Prostate gland (tissue), 2 donors: Measurements from ENCODE around the gene ITPR1. TPM values are rescaled to one million over a fixed set of nuclear protein-coding genes. Genes with fewer than 3 reads are reported as not detected.

ENCODE experiments used
- DNase-seq: peaks from one replicate; pipeline ENCODE4 v3.0.0-alpha.2; 2019; ENCODE audit warnings: low spot score
- H3K27ac ChIP-seq, 2 donors: fragments of 200-600 bp; sonication (generic); 2 replicates each; pipeline ENCODE4 v1.5.1; 2017 to 2019
- H3K27me3 ChIP-seq: fragments of 200-600 bp; sonication (generic); replicated peaks from 2 replicates; pipeline ENCODE4 v1.5.1; 2019; ENCODE audit not compliant: insufficient read depth
- H3K36me3 ChIP-seq, 2 donors: fragments of 200-600 bp; sonication (generic); 1 replicate in 1 of 2; 2 replicates in 1 of 2; pipeline versions ENCODE4 v1.5.1 to v1.8.1; 2017 to 2019
- H3K4me1 ChIP-seq: fragments of 200-600 bp; sonication (generic); replicated peaks from 2 replicates; pipeline ENCODE4 v1.5.1; 2019
- H3K4me3 ChIP-seq, 2 donors: fragments of 200-600 bp; sonication (generic); 2 replicates each; pipeline ENCODE4 v1.5.1; 2017 to 2019
- H3K9me3 ChIP-seq: fragments of 200-600 bp; sonication (generic); 2 replicates; pipeline ENCODE4 v1.5.1; 2017
- POLR2A ChIP-seq: fragments of 450-650 bp; IDR thresholded peaks from one replicate; pipeline ENCODE4 v1.6.1; 2016; ENCODE audit warnings: antibody characterized with exemption, mild to moderate bottlenecking
- POLR2AphosphoS5 ChIP-seq: sonication (generic); formaldehyde crosslinking; IDR thresholded peaks from one replicate; pipeline ENCODE4 v1.6.1; 2017; ENCODE audit warnings: antibody characterized with exemption
- WGBS: methylation state at CpG from one replicate; pipeline ENCODE4 v1.1.5; 2018; 5-methylcytosine and 5-hydroxymethylcytosine counted together
- intact Hi-C: fragments of 100-400 bp; cut with DNase I; formaldehyde crosslinking; loops from one replicate; pipeline ENCODE4 v1.14.2; 2022
- total RNA-seq, 2 donors: library from RNA; depleted of rRNA; stranded (reverse); fragments of >200 nt; gene quantifications; one replicate each; pipeline ENCODE4 v1.1.0, GENCODE V29; 2016
- TF ChIP-seq, protein P1 (sequence below), 4 experiments: fragments of 200-600 bp in 2 of 4; fragments of 450-650 bp in 2 of 4; sonication (generic) in 2 of 4; IDR thresholded peaks; 1 replicate in 3 of 4; 2 replicates in 1 of 4; pipeline ENCODE4 v1.5.1; 2016 to 2019; ENCODE audit warnings: antibody characterized with exemption in 4 of 4, mild to moderate bottlenecking in 2 of 4, moderate library complexity in 2 of 4

The ITPR1 gene
- total RNA-seq, 2 donors from 2014 or later = 80.0 to 126 TPM

DNA sequence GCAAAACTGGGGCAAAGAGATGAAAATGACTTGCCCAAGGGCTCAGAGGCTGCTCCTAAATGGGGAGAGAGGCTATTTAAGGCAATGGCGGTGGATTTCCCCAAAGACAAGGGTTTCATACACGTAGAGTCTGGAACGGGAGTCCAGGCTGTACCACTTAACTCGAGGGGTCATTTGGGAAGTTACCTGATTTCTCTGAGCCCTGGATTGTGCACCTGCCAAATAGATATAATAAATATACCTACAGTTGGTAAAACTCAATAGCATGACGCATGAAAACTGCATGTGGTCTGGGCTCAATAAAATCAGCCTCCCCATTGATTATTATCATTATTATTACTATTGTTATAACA lies 1.3 kb upstream of the ITPR1 start:
- H3K4me3 ChIP-seq = peak overlapping the region; percentile 71 to 72
- TF ChIP-seq POLR2A = no peak
- TF ChIP-seq, protein P1, sequence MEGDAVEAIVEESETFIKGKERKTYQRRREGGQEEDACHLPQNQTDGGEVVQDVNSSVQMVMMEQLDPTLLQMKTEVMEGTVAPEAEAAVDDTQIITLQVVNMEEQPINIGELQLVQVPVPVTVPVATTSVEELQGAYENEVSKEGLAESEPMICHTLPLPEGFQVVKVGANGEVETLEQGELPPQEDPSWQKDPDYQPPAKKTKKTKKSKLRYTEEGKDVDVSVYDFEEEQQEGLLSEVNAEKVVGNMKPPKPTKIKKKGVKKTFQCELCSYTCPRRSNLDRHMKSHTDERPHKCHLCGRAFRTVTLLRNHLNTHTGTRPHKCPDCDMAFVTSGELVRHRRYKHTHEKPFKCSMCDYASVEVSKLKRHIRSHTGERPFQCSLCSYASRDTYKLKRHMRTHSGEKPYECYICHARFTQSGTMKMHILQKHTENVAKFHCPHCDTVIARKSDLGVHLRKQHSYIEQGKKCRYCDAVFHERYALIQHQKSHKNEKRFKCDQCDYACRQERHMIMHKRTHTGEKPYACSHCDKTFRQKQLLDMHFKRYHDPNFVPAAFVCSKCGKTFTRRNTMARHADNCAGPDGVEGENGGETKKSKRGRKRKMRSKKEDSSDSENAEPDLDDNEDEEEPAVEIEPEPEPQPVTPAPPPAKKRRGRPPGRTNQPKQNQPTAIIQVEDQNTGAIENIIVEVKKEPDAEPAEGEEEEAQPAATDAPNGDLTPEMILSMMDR (IDR thresholded peaks at IDR 0.05) = no peak
- no peak for TF ChIP-seq POLR2AphosphoS5
- no peak for DNase-seq
- H3K27me3 ChIP-seq = no peaks in the 10 kb centered on the region
- H3K4me1 ChIP-seq = no peaks in the 10 kb centered on the region
- H3K27ac ChIP-seq = peak overlapping the region; percentile 88 to 91
- intact Hi-C loops = loop anchor here (5.0 kb wide), 3 partner anchors 140 to 185 kb away; no protein-coding TSS in a partner anchor
- no peaks in the 10 kb centered on the region for H3K36me3 ChIP-seq
- H3K9me3 ChIP-seq = no peaks in the 10 kb centered on the region
- WGBS = 20% methylated on average over 5 of the region's 5 CpGs

DNA sequence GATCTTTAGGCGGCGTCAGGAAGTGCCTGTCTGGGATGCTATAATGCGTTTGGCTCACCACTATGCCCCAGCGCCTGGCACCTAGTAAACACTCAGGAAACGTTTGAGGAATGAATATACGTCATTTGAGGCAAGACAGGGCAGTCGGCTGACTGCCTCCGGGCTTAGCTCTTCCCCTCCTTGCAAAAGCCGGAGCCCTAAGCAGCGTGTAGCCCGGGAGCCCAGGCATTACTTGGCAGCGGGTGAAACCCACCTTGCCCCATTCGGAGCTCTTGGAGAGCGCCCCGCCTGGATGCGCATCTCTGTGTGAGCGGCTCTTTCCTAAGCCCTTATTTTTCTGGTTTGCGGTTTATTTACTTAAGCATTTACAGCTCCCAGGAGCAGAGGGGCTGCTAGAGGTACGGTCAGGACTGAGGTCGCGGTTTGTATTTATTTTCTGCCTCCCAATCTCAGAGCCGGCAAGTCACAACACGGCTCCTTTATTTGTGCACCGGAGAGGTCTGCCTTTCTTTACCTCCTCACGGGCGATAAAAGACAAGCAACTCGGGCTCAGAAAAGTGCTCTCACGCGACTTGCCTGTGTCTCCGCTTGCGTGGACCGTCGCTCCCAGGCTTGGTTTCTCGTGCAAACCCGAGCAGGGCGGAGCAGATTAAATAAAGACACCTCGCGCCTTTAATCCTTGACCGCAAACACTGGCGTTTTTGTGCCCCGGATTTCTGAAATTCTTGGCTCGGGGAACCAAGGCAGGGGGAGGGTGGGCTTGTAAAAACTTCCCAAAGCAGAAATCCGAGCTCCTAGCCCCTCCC lies 737 bp upstream of the ITPR1 start:
- H3K9me3 ChIP-seq = no peaks in the 10 kb centered on the region
- no peaks in the 10 kb centered on the region for H3K27me3 ChIP-seq
- no peaks in the 10 kb centered on the region for H3K36me3 ChIP-seq
- intact Hi-C loops = loop anchor here (5.0 kb wide), 3 partner anchors 140 to 185 kb away; no protein-coding TSS in a partner anchor
- peak; percentile 65 for DNase-seq
- WGBS = under 1% methylated on average over 43 of the region's 43 CpGs
- H3K27ac ChIP-seq = peak overlapping the region; percentile 88 to 91
- H3K4me3 ChIP-seq = peak overlapping the region; percentile 71 to 72
- TF ChIP-seq POLR2AphosphoS5 (peak; percentile 45), POLR2A (peak; percentile 12)
- TF ChIP-seq, protein P1 (IDR thresholded peaks at IDR 0.05) = no peak
- H3K4me1 ChIP-seq = no peaks in the 10 kb centered on the region

DNA sequence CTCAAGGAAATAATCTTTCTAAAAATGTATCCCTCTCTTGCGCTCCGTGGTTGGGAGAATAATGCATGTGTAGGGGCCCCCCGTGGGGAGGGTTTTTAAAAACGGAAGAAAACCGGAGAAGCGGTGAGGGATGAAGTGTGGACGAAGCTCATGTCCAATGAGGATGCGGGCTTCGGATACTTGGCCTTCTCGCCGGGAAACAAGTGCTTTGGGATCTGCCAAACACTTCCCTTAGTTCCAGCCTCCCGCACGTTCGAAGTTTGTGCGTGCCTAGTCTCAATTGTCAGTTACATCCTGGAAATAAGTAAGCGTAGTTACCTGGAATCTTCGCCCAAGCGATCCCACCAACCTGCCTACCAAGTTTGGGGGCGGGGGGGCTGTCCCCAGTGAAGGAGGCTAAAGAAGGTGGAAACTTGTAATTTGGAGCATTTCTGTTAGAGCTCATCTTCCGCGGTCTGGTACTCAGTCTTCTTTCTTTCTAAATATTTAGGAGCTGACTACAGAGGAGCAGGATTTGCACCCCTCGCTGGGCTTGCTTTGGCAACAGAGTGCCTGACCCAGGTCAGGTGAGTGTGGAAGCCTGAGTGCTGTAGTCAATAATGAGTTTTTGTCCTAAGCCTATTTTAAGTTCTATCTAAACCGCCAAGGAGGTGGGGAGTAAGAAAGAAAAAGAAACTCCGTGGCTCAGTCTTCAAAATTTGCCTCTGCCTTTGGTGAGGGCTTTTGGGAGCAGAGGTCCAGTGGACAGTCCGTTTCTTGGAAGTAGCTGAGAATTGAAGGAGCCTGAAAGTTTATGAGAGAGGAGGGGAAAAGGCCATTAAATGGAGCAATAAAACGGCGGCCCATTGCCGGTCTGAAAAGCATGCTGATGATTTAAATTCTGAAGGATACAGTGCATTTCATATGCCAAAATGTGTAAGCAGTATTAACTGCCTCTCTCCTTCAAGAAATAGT lies 1.1 kb downstream of the ITPR1 start:
- no peak for DNase-seq
- Histone ChIP-seq H3K9me3 (no peaks in the 10 kb centered on the region), H3K4me3 (peak overlapping the region; percentile 71 to 72), H3K27ac (peak overlapping the region; percentile 35 to 88), H3K27me3 (no peaks in the 10 kb centered on the region), H3K36me3 (no peaks in the 10 kb centered on the region), H3K4me1 (no peaks in the 10 kb centered on the region)
- TF ChIP-seq POLR2AphosphoS5 (no peak), POLR2A (no peak)
- TF ChIP-seq, protein P1 (IDR thresholded peaks at IDR 0.05) = no peak
- WGBS = 2% methylated on average over 28 of the region's 28 CpGs
- intact Hi-C loops = loop anchor here (2.0 to 5.0 kb wide), 4 partner anchors 89 to 187 kb away; no protein-coding TSS in a partner anchor

DNA sequence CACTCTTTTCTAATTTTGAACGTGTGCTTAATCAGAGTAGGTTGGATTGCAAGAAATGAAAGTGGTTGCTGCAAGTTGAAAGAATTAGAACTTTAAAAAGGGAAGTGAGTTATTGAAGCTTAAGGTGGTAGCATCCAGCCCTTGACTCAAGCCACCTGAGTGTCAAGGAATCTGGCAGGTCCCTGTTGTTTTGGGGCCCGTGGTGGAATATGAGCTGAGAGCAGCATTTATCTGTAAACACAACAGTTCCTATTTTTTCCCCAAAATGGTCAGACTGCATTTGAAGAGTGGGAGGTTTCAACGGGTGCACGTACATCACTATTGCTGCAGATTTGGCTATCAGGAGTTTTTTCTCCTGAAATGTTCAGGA lies 1.7 kb downstream of the ITPR1 start:
- Histone ChIP-seq H3K27ac (peak overlapping the region; percentile 35 to 88), H3K36me3 (no peaks in the 10 kb centered on the region), H3K4me1 (no peaks in the 10 kb centered on the region), H3K4me3 (peak overlapping the region; percentile 71 to 72), H3K27me3 (no peaks in the 10 kb centered on the region), H3K9me3 (no peaks in the 10 kb centered on the region)
- WGBS = 22% methylated on average over 4 of the region's 4 CpGs
- DNase-seq = no peak
- TF ChIP-seq POLR2AphosphoS5 (no peak), POLR2A (no peak)
- TF ChIP-seq, protein P1 (IDR thresholded peaks at IDR 0.05) = no peak
- intact Hi-C loops = loop anchor here (2.0 to 5.0 kb wide), 4 partner anchors 88 to 188 kb away; no protein-coding TSS in a partner anchor
